GM12801 (cell line): ENCODE results near the gene THAP8.

Experiments used
- TF ChIP-seq, protein P1 (sequence below): IDR thresholded peaks from one replicate; pipeline ENCODE4 v1.5.1; 2011; ENCODE audit warnings: control low read depth; ENCODE audit not compliant: insufficient read length; ENCODE audit errors: extremely low read depth

The THAP8 gene

DNA sequence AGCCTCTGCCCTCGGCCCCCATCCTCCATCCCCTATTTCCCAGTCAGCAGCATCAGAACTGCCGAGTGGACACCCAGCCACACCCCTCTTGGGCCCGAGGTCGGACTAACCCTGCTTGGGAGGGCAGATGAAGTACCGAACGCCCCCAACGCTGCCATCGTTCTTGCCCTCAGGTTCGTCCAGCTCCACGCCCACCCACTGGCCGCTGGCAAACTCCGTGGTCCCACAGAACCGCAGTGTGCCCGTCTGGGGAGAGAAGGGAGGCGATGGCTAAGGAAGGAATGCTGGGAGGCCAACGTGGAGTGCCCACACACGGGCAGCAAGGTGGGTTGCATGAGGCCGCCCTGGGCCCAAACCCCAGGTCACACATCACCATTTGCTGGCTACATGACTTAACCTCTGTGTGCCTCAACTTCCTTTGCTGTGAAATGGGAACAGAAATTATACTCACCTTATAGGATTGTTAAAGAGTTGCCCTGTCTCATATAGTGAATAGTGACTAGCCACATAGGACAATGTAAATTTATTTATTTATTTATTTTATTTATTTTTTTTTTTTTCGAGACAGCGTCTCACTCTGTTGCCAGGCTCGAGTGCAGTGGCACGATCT lies 34.9 kb downstream of the THAP8 start:
- TF ChIP-seq, protein P1, sequence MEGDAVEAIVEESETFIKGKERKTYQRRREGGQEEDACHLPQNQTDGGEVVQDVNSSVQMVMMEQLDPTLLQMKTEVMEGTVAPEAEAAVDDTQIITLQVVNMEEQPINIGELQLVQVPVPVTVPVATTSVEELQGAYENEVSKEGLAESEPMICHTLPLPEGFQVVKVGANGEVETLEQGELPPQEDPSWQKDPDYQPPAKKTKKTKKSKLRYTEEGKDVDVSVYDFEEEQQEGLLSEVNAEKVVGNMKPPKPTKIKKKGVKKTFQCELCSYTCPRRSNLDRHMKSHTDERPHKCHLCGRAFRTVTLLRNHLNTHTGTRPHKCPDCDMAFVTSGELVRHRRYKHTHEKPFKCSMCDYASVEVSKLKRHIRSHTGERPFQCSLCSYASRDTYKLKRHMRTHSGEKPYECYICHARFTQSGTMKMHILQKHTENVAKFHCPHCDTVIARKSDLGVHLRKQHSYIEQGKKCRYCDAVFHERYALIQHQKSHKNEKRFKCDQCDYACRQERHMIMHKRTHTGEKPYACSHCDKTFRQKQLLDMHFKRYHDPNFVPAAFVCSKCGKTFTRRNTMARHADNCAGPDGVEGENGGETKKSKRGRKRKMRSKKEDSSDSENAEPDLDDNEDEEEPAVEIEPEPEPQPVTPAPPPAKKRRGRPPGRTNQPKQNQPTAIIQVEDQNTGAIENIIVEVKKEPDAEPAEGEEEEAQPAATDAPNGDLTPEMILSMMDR, result no peak

DNA sequence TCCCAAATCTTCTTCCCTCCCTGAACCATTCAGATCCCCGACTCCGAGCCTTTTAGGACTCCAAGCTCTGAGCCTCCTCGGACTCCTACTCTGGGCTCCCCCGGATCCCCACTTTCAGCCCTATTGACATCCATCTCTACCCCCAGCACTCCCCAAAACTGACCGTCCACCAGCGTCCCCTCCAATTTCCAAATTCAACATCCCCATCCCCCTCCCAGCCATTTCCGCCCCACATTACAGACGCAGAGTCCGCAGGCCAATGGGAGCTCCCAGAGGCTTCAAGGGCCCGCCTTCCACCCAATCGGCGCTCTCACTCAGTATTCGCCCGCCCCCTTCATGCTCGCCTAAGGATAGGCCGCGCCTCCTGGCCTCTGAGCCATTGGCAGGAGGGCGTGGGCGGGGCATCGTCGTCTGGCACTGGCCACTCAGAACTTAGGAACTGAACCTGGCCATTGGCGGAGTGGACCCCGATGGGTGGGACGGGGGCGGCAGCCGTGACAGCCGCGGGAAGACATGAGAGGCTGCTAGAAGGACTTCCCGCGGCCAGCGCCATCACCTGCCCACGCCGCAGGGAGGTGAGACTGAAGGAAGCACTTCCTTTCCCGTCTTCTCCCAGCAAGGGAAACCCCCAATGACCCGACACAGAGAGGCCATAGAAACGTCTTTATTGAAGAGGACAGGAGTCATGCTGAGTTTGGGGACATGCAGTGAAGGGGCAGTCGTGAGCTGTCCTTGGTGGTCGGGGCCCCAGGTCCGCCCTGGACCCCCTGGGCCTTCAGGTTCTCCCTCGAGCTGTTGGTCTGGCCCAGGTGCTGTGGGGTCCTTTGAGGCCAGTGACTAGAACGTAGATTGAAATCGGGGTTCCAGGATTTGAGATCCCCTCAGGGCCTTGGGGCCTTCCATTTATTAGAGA lies 39.8 kb downstream of the THAP8 start, which contains the start of gene ALKBH6:
Gene ALKBH6, minus strand, starts transcription at position 202 of the 913 bp plus-strand sequence. CDS start 816 bp downstream, outside the sequence.
- TF ChIP-seq, protein P1, result no peak

DNA sequence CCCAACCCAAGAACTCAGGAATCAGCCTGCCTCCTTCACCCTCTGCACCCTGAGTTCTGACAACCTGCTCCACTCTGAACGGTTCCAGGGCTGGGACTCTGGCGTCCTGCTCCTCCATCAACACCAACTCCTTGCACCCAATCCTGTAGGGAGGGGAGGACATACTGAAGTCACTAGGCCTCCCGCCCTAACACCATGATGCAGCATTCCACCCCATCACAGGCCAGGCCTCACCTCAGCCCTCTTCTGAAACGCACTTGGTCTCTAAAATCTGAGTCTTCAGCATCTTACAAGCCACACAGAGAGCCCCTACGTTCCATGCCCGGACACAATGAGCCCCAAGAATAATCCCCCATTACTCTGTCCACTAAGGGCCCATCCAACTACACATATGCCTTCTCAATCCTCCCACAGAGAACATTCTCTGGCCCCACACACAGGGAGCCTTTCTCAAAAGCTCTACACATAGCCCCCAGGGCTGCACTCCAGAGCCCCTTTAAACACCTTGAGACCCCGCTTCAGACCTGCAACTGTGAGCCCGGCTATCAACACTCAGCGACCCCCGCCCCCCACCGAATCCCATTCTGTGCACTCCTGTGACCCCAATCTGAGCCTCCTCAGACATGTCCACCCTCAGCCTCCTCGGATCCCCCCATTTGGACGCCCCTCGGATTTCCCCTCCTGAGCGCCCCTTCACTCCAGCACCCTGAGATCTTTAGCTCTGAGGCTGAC lies 40.6 kb downstream of the THAP8 start:
- TF ChIP-seq, protein P1, result no peak

DNA sequence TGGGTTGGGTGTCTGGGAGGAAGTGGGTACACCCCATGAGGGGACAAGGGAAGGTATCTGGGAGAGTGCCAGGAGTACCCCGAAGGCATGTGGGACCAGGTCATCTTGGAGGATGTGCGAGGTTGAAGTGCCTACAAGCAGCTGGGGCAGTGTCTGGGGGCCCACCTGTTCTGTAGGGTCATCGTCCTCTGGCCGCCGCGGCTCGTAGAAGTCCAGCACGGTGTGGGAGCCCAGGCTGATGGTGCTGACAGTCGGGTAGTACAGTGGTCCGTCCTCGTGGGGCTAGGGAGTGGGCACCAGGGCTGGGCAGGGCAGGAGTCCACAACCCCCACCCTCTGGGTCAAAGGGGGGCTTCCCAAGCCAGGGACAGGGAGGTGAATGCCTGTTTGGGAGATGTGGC lies 43.7 kb downstream of the THAP8 start:
- TF ChIP-seq, protein P1, result no peak

DNA sequence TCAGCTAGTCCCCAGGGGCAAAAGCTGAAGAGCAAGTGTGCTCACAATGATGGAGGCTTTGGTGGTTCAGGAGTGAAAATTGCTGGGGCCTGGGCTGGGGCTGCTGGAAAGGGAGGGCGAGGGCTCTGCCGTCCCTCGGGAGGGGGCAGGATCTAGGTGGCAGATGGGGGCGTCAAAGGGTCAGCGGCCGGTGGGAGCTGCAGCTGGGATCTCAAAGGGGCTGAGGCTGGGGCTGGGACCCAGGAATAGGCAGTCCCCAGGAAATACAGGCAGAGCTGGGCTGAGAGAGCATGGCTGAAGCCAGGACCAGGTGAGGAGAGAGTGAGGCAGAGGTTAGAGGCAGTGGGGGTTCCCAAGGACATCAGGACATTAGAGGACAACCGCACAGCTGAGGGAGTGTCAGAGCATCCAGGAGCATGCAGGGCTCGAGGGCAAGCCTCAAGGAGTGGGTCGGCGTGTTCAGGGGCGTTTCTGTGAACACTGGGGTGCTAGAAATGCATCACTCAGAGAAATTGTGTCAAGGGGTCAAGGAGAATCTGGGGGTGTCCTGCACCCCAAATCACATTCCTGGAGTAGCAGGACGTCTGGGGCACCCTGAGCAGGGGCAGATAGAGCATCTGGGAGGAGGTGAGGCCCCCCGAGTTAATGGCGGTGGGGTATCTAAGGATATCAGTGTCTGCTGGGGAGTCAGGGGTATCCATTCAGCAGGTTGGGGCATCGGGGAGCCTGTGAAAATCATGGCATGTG lies 44.3 kb downstream of the THAP8 start:
- TF ChIP-seq, protein P1, result no peak

DNA sequence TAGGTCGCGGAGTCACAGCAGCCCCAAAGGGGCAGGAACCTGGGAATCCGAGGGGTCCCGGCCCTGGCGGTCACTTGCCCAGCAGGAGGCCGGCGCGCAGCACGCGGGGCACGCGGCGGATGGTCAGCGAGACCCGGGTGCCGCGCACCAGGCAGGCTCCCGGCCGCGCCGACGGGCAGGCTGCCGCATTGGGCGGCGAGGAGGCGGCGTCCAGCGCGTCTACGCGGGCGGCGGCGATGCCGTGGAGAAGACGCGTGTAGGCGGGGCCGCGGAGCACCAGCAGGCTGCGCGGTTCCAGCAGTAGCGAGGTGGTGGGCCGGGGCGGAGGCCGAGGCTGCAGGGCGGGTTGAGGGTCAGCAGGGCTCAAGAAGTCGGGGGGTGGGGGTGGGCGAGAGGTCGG lies 44.9 kb downstream of the THAP8 start:
- TF ChIP-seq, protein P1, result no peak
